H1 (cell line): Measurements from ENCODE around the gene EDDM3A. TPM values are rescaled to one million over a fixed set of nuclear protein-coding genes. Genes with fewer than 3 reads are reported as not detected.

Source experiments
- CTCF ChIA-PET: fragments of 300-600 bp; sonication (Branson Sonifier 250); formaldehyde crosslinking; loops from one replicate; lab custom pipeline; 2021; ENCODE audit not compliant: partially characterized antibody; lab: Charles Lee
- POLR2A ChIA-PET: fragments of 300-600 bp; sonication (Branson Sonifier 250); formaldehyde crosslinking; loops from one replicate; lab custom pipeline; 2021; ENCODE audit warnings: inconsistent platforms; ENCODE audit not compliant: partially characterized antibody; lab: Charles Lee
- DNase-seq, 2 experiments: peaks; one replicate each; pipeline versions ENCODE4 v3.0.0 to v3.0.0-alpha.2; 2010 to 2022; ENCODE audit warnings: low spot score in 2 of 2, low read depth in 1 of 2, mixed read lengths in 1 of 2
- FAIRE-seq: peaks from 2 replicates; lab custom pipeline; 2011; peaks lifted over from hg19 to GRCh38; lab: Jason Lieb, UNC
- H2AFZ ChIP-seq: 2 replicates; pipeline ENCODE4 v1.8.1; 2012; ENCODE audit warnings: low read length, inconsistent platforms
- H2AK5ac ChIP-seq: 2 replicates; pipeline ENCODE4 v1.6.1; 2013; ENCODE audit warnings: low read depth, low read length
- H2BK120ac ChIP-seq: replicated peaks from 2 replicates; pipeline ENCODE3; 2013; ENCODE audit warnings: low read depth, low read length, inconsistent platforms
- H2BK12ac ChIP-seq: 2 replicates; pipeline ENCODE4 v1.6.1; 2013; ENCODE audit warnings: low read depth, low read length
- H2BK15ac ChIP-seq: 2 replicates; pipeline ENCODE4 v1.6.1; 2013; ENCODE audit warnings: low read length
- H2BK20ac ChIP-seq: 2 replicates; pipeline ENCODE4 v1.6.1; 2013; ENCODE audit warnings: low read length
- H2BK5ac ChIP-seq: 2 replicates; pipeline ENCODE4 v1.6.1; 2013; ENCODE audit warnings: low read depth, low read length
- H3K14ac ChIP-seq: 2 replicates; pipeline ENCODE4 v1.6.1; 2013; ENCODE audit warnings: inconsistent platforms; ENCODE audit not compliant: insufficient read length
- H3K18ac ChIP-seq: 2 replicates; pipeline ENCODE4 v1.6.1; 2013; ENCODE audit warnings: low read length; ENCODE audit errors: extremely low read depth
- H3K23ac ChIP-seq: 2 replicates; pipeline ENCODE4 v1.6.1; 2013; ENCODE audit warnings: inconsistent platforms; ENCODE audit not compliant: insufficient read length
- H3K23me2 ChIP-seq: 2 replicates; pipeline ENCODE4 v1.6.1; 2013; ENCODE audit warnings: low read depth, low read length
- H3K27ac ChIP-seq: 2 replicates; pipeline ENCODE4 v1.6.1; 2011; ENCODE audit warnings: low read depth, low read length, inconsistent platforms
- H3K27me3 ChIP-seq, 4 experiments: replicated peaks in 1 of 4; 1 replicate in 1 of 4; 2 replicates in 3 of 4; pipeline versions ENCODE4 v1.6.1 to v1.8.1; 2011 to 2013; ENCODE audit warnings: low read length in 3 of 4, mild to moderate bottlenecking in 3 of 4, inconsistent platforms in 2 of 4, mixed read lengths in 2 of 4, moderate library complexity in 1 of 4; ENCODE audit not compliant: control insufficient read depth in 3 of 4, insufficient read depth in 3 of 4; ENCODE audit errors: extremely low read depth in 1 of 4
- H3K36me3 ChIP-seq, 4 experiments: 2 replicates each; pipeline versions ENCODE4 v1.6.1 to v1.8.1; 2011 to 2013; ENCODE audit warnings: mild to moderate bottlenecking in 4 of 4, low read length in 3 of 4, moderate library complexity in 2 of 4, control low read depth in 1 of 4, inconsistent platforms in 1 of 4; ENCODE audit not compliant: insufficient read depth in 4 of 4, control insufficient read depth in 2 of 4
- H3K4ac ChIP-seq: replicated peaks from 2 replicates; pipeline ENCODE3; 2013; ENCODE audit warnings: low read length, low read depth, mixed read lengths, inconsistent platforms; ENCODE audit not compliant: insufficient read length
- H3K4me1 ChIP-seq, 4 experiments: replicated peaks in 1 of 4; 1 replicate in 1 of 4; 2 replicates in 3 of 4; pipeline versions ENCODE4 v1.6.1 to v1.8.1; 2011 to 2013; ENCODE audit warnings: low read length in 3 of 4, inconsistent platforms in 2 of 4, mixed read lengths in 1 of 4; ENCODE audit not compliant: insufficient read depth in 4 of 4, control insufficient read depth in 3 of 4
- H3K4me2 ChIP-seq, 2 experiments: 2 replicates each; pipeline versions ENCODE4 v1.6.1 to v1.8.1; 2011 to 2013; ENCODE audit warnings: low read depth in 2 of 2, low read length in 2 of 2, control low read depth in 1 of 2, inconsistent platforms in 1 of 2, mild to moderate bottlenecking in 1 of 2; ENCODE audit not compliant: insufficient read depth in 1 of 2
- H3K4me3 ChIP-seq, 4 experiments: fragments of 200-600, 300-600 bp in 1 of 4; sonication (generic), shearing (Covaris generic), sonication (Bioruptor Twin) in 1 of 4; 2 replicates each; pipeline versions ENCODE4 v1.5.1 to v1.8.1; 2011 to 2016; ENCODE audit warnings: low read length in 4 of 4, low read depth in 3 of 4, control low read depth in 2 of 4, inconsistent platforms in 2 of 4, mild to moderate bottlenecking in 2 of 4, mixed read lengths in 1 of 4, moderate library complexity in 1 of 4; ENCODE audit not compliant: insufficient read depth in 2 of 4; ENCODE audit errors: extremely low read depth in 1 of 4
- H3K56ac ChIP-seq: replicated peaks from 2 replicates; pipeline ENCODE3; 2013; ENCODE audit warnings: low read depth, mild to moderate bottlenecking, mixed read lengths, low read length, inconsistent platforms; ENCODE audit not compliant: insufficient read length
- H3K79me1 ChIP-seq: 2 replicates; pipeline ENCODE4 v1.6.1; 2013; ENCODE audit warnings: low read depth, low read length, control low read depth
- H3K79me2 ChIP-seq, 2 experiments: 2 replicates each; pipeline versions ENCODE4 v1.6.1 to v1.8.1; 2012 to 2013; ENCODE audit warnings: low read length in 2 of 2, mild to moderate bottlenecking in 2 of 2, inconsistent platforms in 1 of 2; ENCODE audit not compliant: insufficient read depth in 2 of 2, control insufficient read depth in 1 of 2
- H3K9ac ChIP-seq, 4 experiments: replicated peaks in 1 of 4; 1 replicate in 1 of 4; 2 replicates in 3 of 4; pipeline versions ENCODE4 v1.6.1 to v1.8.1; 2011 to 2013; ENCODE audit warnings: low read depth in 3 of 4, low read length in 3 of 4, control low read depth in 2 of 4, mild to moderate bottlenecking in 2 of 4, moderate library complexity in 2 of 4, inconsistent platforms in 1 of 4; ENCODE audit errors: extremely low read depth in 1 of 4
- H3K9me3 ChIP-seq, 2 experiments: 2 replicates each; pipeline versions ENCODE4 v1.6.1 to v1.8.1; 2012 to 2013; ENCODE audit warnings: mild to moderate bottlenecking in 2 of 2, moderate library complexity in 2 of 2, control low read depth in 1 of 2, inconsistent platforms in 1 of 2, low read depth in 1 of 2, low read length in 1 of 2, mixed read lengths in 1 of 2; ENCODE audit not compliant: insufficient read depth in 2 of 2
- H4K20me1 ChIP-seq, 2 experiments: replicated peaks in 1 of 2; 2 replicates each; pipeline versions ENCODE3 to v1.8.1; 2011 to 2013; ENCODE audit warnings: inconsistent platforms in 2 of 2, low read length in 2 of 2, mild to moderate bottlenecking in 1 of 2; ENCODE audit not compliant: insufficient read depth in 2 of 2, control insufficient read depth in 1 of 2
- H4K5ac ChIP-seq: 2 replicates; pipeline ENCODE4 v1.6.1; 2013; ENCODE audit warnings: low read length, low read depth, mixed read lengths, inconsistent platforms; ENCODE audit not compliant: insufficient read length
- H4K8ac ChIP-seq: 2 replicates; pipeline ENCODE4 v1.8.0; 2013; ENCODE audit warnings: mild to moderate bottlenecking, moderate library complexity, low read length, inconsistent platforms; ENCODE audit not compliant: insufficient read depth; ENCODE audit errors: extremely low read depth
- H4K91ac ChIP-seq: replicated peaks from 2 replicates; pipeline ENCODE3; 2013; ENCODE audit warnings: low read length, mixed read lengths, inconsistent platforms; ENCODE audit not compliant: insufficient read length
- BCL11A ChIP-seq, 2 experiments: IDR thresholded peaks; one replicate each; pipeline ENCODE4 v1.6.1; 2011; ENCODE audit warnings: low read depth in 2 of 2, low read length in 2 of 2, mild to moderate bottlenecking in 2 of 2
- EZH2 ChIP-seq: fragments of 200-600 bp; sonication (generic); IDR thresholded peaks from 2 replicates; pipeline ENCODE4 v1.7.1; 2012; ENCODE audit warnings: low read depth, mild to moderate bottlenecking, moderate library complexity, low read length, inconsistent platforms; ENCODE audit not compliant: severe bottlenecking
- NANOG ChIP-seq: IDR thresholded peaks from 2 replicates; pipeline ENCODE4 v1.6.1; 2011; ENCODE audit warnings: low read length, low read depth, mild to moderate bottlenecking, inconsistent platforms; ENCODE audit not compliant: insufficient read depth, poor library complexity, severe bottlenecking
- NRF1 ChIP-seq: IDR thresholded peaks from 2 replicates; pipeline ENCODE4 v1.6.1; 2011; ENCODE audit warnings: mild to moderate bottlenecking, low read depth, low read length, improper control_type of control experiment
- RNF2 ChIP-seq: fragments of 200-900, 300-1000 bp; sonication (generic); IDR thresholded peaks from 2 replicates; pipeline ENCODE4 v1.7.1; 2016; ENCODE audit warnings: borderline replicate concordance, low read depth, mild to moderate bottlenecking, antibody characterized with exemption, low read length; ENCODE audit not compliant: poor library complexity, severe bottlenecking; ENCODE audit errors: missing control alignments
- SAP30 ChIP-seq: fragments of 300-600 bp; sonication (generic); IDR thresholded peaks from 2 replicates; pipeline ENCODE4 v1.7.1; 2012; ENCODE audit warnings: low read length, moderate library complexity, mild to moderate bottlenecking, inconsistent platforms; ENCODE audit not compliant: insufficient read depth, insufficient replicate concordance
- SRF ChIP-seq: IDR thresholded peaks from 2 replicates; pipeline ENCODE4 v1.6.1; 2011; ENCODE audit warnings: mild to moderate bottlenecking, low read depth, low read length, moderate library complexity
- ZNF274 ChIP-seq: IDR thresholded peaks from 2 replicates; pipeline ENCODE4 v1.7.0; 2012; ENCODE audit warnings: low read length, borderline replicate concordance; ENCODE audit errors: extremely low read depth
- WGBS, 2 experiments: shearing (Covaris generic) in 1 of 2; methylation state at CpG; one replicate each; pipeline versions ENCODE4 v1.1.6 to v1.1.7; 2013 to 2015; ENCODE audit warnings: low lambda C conversion rate in 2 of 2, mixed read lengths in 2 of 2, inconsistent platforms in 1 of 2, low coverage in 1 of 2, missing lambda C conversion rate in 1 of 2; ENCODE audit not compliant: insufficient replicate concordance in 2 of 2, insufficient coverage in 1 of 2, insufficient read length in 1 of 2; ENCODE audit errors: extremely low coverage in 1 of 2, missing lambda C conversion rate in 1 of 2; 5-methylcytosine and 5-hydroxymethylcytosine counted together
- polyA plus RNA-seq, 7 experiments: library from polyadenylated mRNA; depleted of rRNA in 3 of 7; stranded (reverse) in 5 of 7; unstranded in 2 of 7; fragments of >200 nt in 5 of 7; fragments of 200-250 nt in 2 of 7; gene quantifications; 1 replicate in 5 of 7; 2 replicates in 1 of 7; 4 replicates in 1 of 7; pipeline versions ENCODE4 v1.2.1 to v1.2.3, GENCODE V29; 2011 to 2013; ENCODE audit warnings: missing spikeins in 2 of 7, mixed read lengths in 2 of 7
- total RNA-seq: library from RNA; stranded (reverse); fragmentation: NEBNext Ultra II Directional; extraction: Animal tissue kit (Norgen Biotek cat#: 25700); gene quantifications from 2 replicates; pipeline ENCODE4 v1.2.1, GENCODE V29; 2021

The EDDM3A gene
- total and polyA plus RNA-seq, 2 of the 8 experiments (the other 6 are each of a cell fraction or from before 2014, with no cell fraction given) = 0.09 TPM; not detected in 1

GRCh38 chr14:20750194-20750593 lies 4.5 kb downstream of the EDDM3A start:
- Histone ChIP-seq H2BK12ac (no peak overlapping the region), H3K79me2 (no peaks in the 10 kb centered on the region), H3K23ac (no peak overlapping the region), H3K23me2 (no peaks in the 10 kb centered on the region), H2AFZ (no peak overlapping the region), H3K36me3 (no peaks in the 10 kb centered on the region), H2AK5ac (no peak overlapping the region), H2BK15ac (no peak overlapping the region), H3K27me3 (no peaks in the 10 kb centered on the region), H2BK5ac (no peak overlapping the region), H3K27ac (no peak overlapping the region), H3K14ac (no peak overlapping the region), H4K91ac (no peak overlapping the region), H3K56ac (no peak overlapping the region), H4K8ac (no peak overlapping the region), H3K9me3 (no peaks in the 10 kb centered on the region), H3K18ac (no peak overlapping the region), H2BK120ac (no peak overlapping the region), H3K4me2 (no peak overlapping the region), H2BK20ac (no peak overlapping the region), H3K4me1 (no peaks in the 10 kb centered on the region), H3K4me3 (no peak overlapping the region), H4K5ac (no peak overlapping the region), H3K4ac (no peak overlapping the region), H4K20me1 (no peaks in the 10 kb centered on the region), H3K79me1 (no peaks in the 10 kb centered on the region), H3K9ac (no peak overlapping the region)
- TF ChIP-seq SAP30 (no peak), ZNF274 (no peak), RNF2 (no peak), SRF (no peak), NRF1 (no peak), EZH2 (no peak), BCL11A (IDR thresholded peaks at IDR 0.05; ENCODE audit: low read depth in 2 of 2, low read length in 2 of 2) (no peak), NANOG (no peak)
- POLR2A ChIA-PET = interaction anchor here (1.2 kb wide), 1 partner anchor 60 kb away, joined by 3 read pairs; no protein-coding TSS in a partner anchor
- no peak for DNase-seq
- FAIRE-seq = no peak
- WGBS, 2 experiments = 69% methylated on average over 1 of the region's 1 CpG; no CpG with 5 or more reads in 1 of the 2 experiments
- CTCF ChIA-PET = interaction anchor here (0.6 to 8.2 kb wide), 6 partner anchors 7 to 221 kb away, joined by 3 to 70 read pairs (median 4); no protein-coding TSS in a partner anchor
